Endothelial cell of umbilical vein (primary cell): ENCODE data around the gene AKAP6.

Experiments used
- CTCF ChIP-seq, 2 donors: IDR thresholded peaks; 1 replicate in 1 of 2; 2 replicates in 1 of 2; pipeline ENCODE4 v1.5.1; 2011; ENCODE audit warnings: low read length in 2 of 2, mild to moderate bottlenecking in 2 of 2, moderate library complexity in 2 of 2, control low read depth in 1 of 2, inconsistent platforms in 1 of 2, low read depth in 1 of 2; ENCODE audit not compliant: insufficient read depth in 1 of 2; ENCODE audit errors: extremely low read depth in 1 of 2
- EZH2 ChIP-seq: IDR thresholded peaks from 2 replicates; pipeline ENCODE4 v1.6.1; 2012; ENCODE audit warnings: borderline replicate concordance, low read depth, mild to moderate bottlenecking, moderate library complexity, low read length, inconsistent platforms; ENCODE audit not compliant: severe bottlenecking
- GATA2 ChIP-seq: IDR thresholded peaks from 2 replicates; pipeline ENCODE4 v1.7.0; 2011; ENCODE audit warnings: low read depth, mild to moderate bottlenecking, moderate library complexity, mixed read lengths, low read length; ENCODE audit not compliant: insufficient read length, insufficient read depth
- MAX ChIP-seq: IDR thresholded peaks from 2 replicates; pipeline ENCODE4 v1.6.1; 2011; ENCODE audit not compliant: insufficient read depth, insufficient read length
- POLR2A ChIP-seq: IDR thresholded peaks from 2 replicates; pipeline ENCODE4 v1.6.1; 2012; ENCODE audit warnings: low read depth, mild to moderate bottlenecking, control low read depth, low read length
- POLR2AphosphoS5 ChIP-seq: IDR thresholded peaks from 2 replicates; pipeline ENCODE4 v1.6.1; 2012; ENCODE audit warnings: low read depth, mild to moderate bottlenecking, control low read depth, low read length, moderate library complexity; ENCODE audit not compliant: insufficient read depth

GRCh38 chr14:32662211-32662610 lies 333.1 kb downstream of the AKAP6 start:
- no peak for TF ChIP-seq POLR2AphosphoS5
- TF ChIP-seq POLR2A = no peak
- no peak for TF ChIP-seq CTCF (IDR thresholded peaks at IDR 0.05; ENCODE audit: extremely low read depth in 1 of 2, insufficient read depth in 1 of 2, low read depth in 1 of 2, low read length in 2 of 2)
- no peak for TF ChIP-seq EZH2
- TF ChIP-seq MAX = no peak
- no peak for TF ChIP-seq GATA2
